COR-L47 (cell line): ENCODE measurements around the gene UVSSA.

Experiments
- DNase-seq: peaks from one replicate; lab custom pipeline; 2025; lab: John Stamatoyannopoulos, UW

Gene UVSSA

DNA sequence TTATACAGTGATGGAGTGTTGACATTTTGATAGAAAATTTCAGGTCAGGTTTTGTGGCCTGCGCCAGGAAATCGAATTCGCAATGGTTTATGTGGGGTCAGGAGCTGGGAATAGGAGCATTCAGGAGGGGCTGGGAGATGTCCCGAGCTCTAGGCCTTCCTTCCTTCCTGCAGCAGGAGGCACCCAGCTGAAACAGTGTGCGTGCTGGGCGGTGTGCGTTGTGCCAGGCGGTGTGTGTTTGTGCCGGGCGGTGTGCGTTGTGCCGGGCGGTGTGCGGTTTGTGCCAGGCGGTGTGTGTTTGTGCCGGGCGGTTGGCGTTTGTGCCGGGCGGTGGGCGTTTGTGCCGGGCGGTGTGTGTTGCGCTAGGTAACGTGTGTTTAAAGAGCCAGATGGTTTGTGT lies 1.7 kb downstream of the UVSSA start:
- DNase-seq, result no peak

DNA sequence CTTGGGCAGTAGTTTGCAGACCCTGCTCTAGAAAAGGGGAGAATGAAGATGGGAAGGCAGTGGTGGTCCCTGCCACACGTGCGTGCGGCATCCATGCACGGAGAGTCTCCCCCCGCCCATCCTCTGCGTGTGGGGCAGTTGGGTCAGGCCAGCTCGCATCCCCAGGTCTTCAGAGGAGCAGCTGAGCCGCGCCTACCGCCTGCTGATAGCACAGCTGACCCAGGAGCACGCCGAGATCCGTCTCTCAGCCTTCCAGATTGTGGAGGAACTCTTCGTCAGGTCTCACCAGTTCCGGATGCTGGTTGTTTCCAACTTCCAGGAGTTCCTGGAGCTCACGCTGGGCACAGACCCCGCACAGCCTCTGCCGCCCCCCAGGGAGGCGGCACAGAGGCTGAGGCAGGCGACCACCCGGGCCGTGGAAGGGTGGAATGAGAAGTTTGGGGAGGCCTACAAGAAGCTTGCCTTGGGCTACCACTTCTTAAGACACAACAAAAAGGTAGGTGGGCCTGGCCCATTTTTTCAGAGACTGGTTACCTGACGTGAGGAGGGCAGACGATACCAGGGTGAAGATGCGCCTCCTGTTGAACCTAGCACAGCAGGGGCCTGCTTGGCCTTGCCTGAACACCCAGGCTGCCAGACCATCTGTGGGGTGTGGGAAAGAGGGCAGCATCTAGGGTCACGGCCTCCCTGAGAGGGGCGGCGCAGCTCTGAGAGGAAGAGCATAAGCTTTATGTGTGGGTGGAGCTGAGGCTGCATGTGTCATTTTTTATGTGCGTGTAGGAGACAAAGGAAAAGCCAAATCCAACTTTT lies 2.6 kb downstream of the UVSSA start:
- DNase-seq, result no peak

DNA sequence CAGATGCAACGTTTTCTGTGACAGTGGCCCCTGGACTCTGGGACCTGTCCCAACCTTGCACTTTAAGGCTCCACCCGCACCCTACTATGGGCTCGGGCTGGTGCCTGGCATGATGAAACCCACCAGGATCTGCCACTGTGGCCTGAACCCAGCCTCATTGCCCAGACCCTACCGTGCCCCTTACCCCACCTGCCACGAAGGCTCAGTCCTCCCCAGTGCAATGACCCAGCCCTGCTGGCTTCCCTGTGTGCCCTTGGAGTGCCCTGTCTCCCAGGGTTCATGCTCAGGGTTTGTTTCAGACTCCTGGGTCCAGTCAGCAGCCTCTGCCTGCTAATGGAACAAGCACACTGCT lies 3.1 kb downstream of the UVSSA start:
- DNase-seq, result no peak

DNA sequence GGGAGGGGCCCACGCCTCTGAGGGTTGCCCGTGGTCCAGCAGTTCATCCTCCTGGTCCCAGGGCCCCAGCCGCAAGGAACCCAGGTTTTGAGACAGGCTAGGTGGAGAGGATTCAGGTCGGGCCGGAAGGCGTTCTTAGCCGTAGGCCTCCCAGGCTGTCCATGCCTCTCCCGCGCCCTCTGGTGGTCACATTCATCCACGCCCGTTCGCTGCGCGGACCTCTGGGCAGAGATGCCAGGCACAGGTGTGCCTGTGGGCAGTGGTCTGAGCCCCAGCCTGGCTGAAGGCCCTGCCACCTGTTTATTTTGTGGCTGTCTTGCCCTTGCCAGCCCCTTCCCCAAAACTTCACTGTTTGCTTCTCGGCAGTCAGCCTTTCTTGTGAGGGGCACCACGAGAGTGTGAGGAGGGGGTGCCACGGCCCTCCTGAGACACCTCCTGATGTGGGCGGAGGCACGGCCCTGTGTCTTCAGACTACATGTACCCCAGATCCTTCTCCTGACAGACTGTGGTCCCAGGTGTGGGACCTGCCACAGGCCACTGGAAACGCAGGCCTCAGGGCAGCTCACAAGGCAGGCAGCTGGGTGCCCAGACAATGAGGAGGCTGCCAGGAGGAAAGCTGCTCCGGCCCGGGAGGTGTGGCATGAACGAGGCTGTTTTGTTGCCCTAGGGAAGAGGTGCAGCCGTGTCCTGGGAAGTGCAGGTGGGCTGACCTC lies 5.0 kb downstream of the UVSSA start:
- DNase-seq, result peak; percentile 67

DNA sequence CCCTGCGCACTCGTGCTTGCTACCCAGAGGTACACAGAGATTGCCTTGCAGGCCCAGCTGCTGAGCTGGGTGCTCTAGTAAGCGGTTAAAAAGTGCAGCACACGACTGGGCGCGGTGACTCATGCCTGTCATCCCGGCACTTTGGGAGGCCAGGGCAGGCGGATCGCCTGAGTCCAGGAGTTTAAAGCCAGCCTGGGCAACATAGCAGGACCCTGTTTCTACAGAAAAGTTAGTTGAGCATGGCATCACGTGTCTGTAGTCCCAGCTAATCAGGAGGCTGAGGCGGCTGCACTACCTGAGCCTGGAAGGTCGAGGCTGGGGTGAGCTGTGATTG lies 5.5 kb downstream of the UVSSA start:
- no peak for DNase-seq

DNA sequence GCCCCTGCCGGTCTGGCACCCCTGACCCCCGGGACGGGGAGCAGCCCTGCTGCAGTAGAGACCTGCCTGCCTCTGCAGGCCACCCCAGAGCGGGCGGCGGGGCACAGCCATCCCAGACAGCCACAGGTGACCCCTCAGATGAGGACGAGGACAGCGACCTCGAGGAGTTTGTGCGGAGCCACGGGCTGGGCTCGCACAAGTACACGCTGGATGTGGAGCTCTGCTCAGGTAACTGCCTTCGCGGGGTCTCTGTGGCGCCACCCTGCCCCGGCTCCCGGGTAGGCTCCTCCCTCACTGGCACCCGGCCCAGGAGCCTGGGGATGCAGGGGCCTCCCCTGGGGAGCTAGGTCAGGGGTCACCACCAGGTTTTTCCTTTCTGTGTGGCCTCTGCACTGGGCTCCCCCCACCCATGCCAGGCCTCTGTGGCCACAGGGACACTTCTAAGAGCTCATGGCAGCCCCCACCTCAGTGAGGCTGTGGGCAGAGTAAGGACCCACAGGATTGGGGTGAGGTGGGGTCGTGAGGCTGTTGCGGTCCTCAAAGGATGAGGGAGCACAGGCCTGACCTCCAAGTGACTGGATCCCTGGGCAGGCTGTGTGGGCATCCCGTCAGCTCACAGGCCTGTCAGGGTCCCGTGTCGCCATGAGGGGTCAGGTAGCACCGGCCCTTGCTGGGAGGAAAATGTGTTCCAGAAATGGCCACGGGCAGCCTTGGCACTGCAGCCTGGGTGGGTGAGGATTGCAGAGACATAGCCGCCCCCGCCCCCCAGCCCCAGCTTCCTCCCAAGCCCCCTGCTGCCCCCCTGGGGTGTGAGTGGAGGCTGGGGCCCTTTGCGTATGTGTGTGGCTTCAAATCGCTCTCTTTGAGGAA lies 6.4 kb downstream of the UVSSA start:
- no peak for DNase-seq

DNA sequence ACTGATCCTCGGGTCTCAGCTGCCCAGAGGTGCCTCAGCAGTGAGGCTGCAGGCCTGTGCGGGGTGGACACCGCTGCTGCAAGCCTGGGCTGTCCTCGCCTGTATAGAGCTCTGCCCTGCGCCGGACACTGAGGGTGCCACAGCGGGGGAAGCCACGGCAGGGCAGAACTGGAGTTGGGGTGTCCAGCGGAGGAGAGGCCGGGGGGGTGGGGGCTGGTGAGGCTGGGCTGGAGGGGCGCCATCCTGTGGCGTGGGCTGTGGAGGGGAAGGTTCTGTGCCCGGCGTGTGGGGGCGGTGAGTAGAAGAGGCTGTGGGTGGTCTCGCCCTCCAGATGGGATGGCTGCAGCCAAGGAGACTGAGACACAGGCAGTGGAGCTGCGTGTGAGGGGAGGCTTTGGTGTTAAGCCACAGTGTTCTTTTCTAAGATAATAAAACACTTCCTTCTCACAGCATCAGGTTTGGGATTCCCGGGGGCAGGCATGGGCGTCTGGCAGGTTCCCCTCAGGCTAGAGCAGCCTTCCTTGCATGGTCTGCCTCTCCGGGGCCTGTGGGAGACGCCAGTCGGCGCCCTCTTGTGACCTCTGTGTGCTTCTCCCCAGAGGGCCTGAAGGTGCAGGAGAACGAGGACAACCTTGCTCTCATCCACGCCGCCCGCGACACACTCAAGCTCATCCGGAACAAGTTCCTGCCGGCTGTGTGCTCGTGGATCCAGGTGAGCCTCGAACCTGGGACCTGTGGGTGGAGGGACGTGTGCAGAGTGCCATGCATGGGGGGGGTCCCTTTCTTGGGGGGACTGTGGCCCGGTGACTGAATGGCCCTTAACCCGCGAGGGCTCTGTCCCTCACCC lies 7.4 kb downstream of the UVSSA start:
- DNase-seq, result no peak

DNA sequence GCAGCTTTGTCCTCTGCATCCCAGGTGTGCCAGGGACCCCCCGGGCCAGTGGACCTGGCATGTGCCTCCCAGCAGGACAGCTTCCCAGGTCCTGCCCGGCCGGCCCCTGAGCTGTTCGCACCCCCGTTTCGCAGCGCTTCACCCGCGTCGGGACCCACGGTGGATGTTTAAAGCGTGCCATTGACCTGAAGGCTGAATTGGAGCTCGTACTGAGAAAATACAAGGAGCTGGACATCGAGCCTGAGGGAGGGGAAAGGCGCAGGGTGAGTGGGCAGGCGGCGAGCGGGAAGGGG lies 7.9 kb downstream of the UVSSA start:
- no peak for DNase-seq

DNA sequence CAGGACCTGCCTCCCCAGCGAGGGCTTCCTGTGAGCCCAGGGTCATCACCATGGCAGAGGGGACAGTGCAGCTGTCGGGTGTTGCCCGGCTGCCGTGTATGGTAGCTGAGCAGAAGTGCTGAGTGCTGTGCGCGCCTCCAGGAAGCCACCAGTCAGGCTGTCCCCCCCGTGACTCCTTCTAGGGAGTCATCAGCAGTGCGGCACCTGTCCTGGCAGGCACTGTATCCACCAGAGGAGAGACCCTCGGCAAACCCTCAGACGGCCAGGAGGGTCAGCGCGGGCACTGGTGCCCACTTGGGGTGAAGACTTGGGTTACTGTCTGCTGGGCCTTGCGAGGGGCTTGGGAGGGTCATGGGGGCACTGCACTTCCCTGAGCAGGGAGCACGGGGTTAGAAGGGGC lies 8.4 kb downstream of the UVSSA start:
- DNase-seq, result no peak

DNA sequence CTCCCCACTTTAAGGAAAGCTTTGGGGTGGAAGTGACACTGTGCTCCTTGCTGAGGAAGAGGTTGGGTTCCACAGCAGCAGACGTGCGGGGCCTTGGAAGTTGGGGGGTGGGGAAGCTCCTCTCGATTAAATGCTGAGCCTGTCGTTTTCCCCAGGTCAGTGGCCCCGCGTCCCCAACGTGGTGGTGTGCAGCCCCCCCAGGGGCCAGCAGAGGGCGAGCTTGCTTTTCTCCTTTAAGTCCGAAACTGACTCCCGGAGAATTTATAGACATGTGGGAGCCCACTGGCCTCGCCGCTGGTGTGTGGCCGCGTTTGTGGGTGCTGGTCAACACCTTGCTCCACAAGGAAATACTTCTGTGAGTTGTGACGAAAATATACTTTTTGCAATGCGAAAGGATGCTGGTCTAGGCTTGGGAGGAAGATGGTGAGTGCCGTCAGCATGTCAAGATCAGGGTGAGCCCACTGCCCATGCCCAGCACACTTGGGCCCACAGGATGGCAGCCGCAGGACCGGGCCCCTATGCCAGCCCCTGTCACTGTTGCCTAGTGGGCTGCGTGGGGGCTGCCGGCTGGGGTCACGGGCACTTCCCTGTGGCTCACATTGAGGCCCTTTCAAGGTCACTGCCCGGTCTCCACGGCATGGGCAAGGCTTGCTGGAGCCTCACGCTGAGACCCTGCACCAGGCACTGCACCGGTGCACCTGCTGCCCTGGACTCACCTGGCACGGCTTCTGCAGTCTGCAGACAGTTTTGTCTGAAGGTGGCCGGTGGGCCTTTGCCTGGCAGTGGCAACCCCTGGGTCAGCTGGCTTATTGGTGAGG lies 9.4 kb downstream of the UVSSA start:
- peak; percentile 40 for DNase-seq

DNA sequence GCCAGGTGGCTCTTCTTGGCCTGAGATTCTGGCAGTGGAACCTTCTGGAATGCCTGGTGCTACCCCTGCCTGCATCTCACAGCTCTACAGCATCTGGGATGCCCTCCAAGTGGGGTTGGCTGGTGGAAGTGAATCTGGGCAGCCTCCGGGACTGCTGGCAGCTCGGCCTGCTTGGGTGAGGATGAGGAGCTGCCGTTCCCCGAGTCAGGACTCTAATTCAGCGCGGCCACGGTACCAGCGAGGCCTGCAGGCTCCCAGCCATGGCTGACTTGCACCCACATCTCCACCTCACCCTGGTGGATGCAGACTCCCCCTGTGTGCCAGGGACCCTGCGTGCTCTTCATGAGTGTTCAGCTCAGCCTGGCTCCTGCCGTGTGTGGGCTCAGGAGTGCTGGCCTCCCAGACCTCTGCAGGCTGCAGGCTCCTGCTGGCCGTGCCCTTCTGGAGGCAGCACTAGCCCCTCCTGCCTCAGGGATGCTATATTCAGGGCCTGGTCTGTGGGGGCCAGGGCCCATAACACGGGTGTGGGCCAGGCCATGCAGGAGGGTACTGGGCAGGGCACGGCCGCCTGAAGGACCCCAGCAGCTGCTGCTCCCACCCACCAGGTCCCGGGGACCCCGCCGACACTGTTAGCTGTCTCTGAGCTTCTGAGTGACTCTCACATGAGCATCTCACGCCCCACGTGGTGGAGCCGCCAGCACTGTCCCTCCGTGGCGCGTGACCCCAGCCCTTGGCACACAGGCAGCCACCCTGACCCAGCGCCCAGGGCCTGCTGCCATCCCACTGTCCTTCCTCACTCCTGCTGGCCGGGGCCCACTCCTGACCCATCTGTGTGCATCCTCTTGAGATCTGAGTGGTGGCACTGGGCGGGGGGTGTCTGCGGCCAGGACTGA lies 10.6 kb downstream of the UVSSA start:
- DNase-seq, result no peak

DNA sequence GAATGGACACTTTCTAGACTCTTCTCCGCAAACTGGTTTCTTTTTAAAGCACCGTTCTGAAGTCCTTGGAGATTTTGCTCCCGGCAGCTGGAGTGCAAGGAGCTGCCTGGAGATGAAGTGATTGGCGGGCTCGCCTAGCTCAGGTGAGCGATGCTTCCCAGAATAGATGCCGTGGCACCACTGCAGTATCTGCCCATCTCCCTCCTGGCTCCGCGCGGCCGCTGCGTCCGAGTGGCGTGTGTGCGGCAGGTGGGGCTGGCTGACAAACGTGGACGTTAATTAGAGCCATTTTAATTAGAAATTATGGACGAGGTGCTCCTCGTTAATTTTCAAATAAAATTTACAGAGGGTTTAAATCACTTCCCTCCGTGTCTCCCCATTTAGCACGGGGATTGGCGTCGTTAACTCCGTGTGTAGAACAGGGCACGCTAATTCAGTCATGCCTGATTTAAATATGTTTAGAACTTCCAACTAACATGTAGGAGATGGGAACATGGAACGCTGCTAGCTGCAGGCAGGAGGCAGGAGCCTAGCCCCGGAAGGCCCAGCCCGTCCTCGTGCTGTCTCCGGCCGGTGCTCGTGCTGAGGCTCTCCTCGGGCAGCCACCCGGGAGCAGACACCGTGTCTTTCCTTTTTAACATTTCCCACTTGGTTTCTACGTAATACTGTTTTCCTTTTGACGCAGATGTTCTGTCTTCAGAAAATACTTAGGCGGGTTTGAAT lies 11.6 kb downstream of the UVSSA start:
- no peak for DNase-seq

DNA sequence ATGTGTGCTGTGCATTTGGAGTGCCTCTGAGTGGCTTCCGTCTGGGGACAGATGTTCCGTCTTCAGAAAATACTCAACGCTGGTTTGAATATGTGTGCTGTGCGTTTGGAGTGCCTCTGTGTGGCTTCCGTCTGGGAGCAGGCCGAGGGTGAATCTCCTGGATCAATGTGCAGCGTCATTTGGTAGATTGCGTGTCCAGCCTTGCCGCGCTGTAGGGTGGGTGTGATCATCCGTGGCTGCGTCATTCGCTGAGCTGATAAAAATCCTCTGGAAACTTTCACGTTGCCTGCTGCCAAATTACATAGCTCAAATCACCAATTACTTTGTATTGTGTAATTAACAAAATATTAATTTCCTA lies 12.1 kb downstream of the UVSSA start:
- DNase-seq, result no peak

DNA sequence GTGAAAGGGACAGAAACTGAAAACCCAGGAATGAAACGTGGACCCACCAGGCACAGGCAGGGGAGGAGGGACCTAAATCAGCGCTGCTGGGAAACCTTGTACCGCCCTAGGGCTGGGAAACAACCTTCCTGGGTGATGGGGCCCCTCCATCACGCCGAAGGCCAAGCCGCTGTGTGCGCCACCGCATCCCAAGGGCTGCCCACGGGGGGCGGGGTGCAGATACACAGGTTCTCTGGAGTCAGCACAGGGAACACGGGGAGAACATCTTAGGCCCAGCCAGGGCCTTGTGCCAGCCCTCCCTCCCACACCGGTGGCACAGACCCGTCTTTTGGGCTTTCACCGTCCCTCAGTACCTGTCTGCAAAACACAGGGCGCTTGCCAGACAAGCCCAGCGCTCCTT lies 13.0 kb downstream of the UVSSA start:
- DNase-seq, result no peak

DNA sequence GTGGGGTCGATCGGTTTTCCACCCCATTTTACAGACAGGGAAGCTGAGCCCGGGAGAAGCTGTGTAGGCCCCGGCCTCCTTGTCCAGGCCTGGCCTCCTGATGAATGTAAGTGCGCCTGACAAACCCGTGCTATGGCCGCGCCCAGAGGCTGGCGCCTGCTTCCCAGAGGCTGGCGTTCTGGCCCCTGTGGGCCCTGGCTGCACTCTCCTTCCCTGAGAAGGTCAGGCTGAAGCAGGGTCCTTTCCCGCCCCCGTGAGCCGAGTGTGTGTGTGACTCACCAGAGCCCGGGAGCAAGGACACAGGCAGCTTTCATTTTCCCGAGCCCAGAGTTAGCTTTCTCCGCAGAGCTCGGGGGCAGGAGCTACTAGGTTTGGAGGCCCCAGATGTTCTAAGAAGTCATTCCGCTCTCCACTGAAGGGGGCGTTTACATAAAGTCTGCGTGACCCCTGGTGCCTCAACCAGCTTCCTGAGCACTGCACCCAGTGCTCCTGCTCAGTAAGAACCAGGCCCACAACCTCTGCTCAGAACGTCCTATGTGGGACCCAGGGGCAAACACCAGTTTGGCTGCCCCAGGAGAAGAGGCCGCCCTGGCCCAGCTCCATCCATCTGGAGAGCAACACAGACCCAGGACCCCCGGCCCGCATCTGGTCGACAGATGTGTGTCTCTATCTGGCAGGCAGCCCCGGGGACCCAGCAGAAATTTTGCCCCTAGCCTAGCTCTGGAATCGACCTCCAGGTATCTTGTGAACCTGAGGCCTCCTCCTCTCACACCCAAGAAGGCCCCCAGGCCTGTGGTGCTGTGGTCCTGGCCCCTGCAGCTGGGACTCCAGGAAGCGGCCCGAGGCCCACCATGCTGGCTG lies 13.6 kb downstream of the UVSSA start:
- DNase-seq, result no peak

DNA sequence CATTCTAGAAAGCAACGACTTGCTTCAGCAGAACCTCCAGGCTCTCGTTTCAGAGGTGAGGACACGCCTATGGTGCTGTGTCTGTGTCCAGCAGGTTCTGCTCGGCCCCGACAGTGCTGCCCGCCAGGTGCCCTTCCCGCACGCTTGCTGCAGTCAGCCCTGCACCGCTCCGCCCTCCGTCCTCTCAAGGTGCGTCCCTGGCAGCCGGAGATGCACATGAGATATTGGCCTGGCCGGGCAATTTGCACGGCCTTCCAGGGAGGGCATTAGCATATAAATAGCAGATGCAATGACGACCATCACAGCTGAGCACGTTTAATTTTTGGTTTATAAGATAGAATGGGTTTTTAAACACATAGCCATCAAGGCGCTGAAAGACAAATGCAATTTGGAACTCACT lies 14.4 kb downstream of the UVSSA start:
- DNase-seq, result no peak

DNA sequence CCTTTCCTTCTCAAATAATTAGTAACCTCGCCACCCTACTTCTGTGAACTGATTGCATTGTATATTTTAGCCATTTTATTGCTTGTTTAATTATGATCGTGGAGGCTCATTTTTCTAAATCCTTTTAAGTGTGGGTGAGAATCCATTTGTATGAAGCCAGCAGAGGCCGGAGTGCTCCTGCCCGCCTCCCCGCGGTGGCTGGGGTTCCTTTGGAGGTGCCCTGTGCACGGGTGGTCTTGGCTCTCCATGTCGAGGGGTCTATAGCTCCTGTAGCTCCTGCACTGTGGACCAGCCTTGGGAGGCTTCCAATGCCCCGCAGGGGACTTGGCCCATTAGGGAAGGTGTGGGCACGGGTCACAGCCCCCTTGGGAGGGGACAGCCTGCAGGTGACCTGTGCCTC lies 15.0 kb downstream of the UVSSA start:
- no peak for DNase-seq

DNA sequence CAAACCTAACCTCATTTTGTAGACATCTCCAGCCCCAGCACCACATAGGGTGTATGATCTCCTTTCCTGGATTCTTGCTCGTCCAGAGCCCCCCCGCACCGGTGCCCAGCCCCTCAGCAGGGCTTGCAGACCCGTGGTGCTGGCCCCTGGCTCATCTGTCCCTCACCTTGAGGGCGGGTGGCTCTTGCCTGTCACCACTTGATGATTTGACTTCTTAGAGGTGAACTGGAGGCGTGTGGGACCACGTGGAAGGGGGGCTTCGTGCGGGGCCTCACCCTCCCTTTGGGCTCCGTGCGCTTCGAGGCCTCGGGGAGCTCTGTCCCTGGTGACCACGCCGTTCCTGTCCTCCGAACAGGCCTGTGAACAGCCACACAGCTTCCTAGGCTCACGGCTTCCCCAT lies 15.5 kb downstream of the UVSSA start:
- no peak for DNase-seq

DNA sequence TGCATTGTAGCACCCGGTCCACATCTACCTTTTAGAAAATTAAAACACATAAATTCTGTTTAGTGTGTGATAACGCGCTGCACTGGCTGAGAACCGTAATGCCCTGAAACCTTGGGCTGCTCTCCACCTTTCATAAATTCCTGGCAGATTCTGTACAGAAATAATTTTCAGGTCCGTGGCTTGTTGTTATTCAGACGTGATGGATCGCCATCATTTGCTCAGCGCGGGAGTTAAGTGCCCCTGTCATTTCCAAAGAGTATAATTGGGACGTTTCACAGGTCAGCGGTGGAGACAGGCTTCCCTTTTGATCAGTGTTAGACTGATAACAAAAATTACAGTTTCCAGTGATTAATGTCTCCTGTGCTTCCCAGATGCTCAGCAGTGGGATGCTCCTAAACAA lies 16.5 kb downstream of the UVSSA start:
- no peak for DNase-seq
